Measurements from ENCODE around the gene FARP1. TPM values are rescaled to one million over a fixed set of nuclear protein-coding genes. Genes with fewer than 3 reads are reported as not detected.
A peak's percentile ranks its signal among the peaks of the same experiment; 100 is the strongest.

FARP1 gene
- total and polyA plus RNA-seq, 2 of the 13 experiments (the other 11 are each of a cell fraction or from before 2014, with no cell fraction given) = 70.6 to 126 TPM

DNA sequence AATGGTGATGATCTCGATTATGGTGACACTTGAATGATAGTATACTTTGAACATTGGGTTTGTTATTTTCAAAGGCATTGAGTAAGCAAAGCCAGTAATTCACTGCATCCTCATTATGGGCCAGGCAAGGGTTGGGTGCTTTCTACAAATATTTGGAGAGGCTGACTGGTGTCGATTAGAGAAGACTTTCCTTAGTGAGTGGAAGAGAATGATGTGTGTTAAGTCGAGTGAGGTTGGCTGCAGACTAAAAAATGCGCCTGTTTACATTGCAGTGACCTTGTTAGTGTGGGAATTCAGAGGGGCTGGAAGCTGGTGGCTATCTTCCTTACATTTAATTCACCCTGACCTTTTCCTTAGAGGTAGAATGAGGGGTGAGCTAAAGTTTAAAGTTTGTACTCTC is 56.6 kb downstream of the FARP1 start:
- Histone ChIP-seq H3K27ac (ENCODE audit: extremely low read length, insufficient read depth, low read length) (peak overlapping the region; percentile 60), H3K27me3 (ENCODE audit: control insufficient read depth in 1 of 2, insufficient read depth in 2 of 2, low read length in 2 of 2) (no peaks in the 10 kb centered on the region), H3K4me1 (ENCODE audit: insufficient read depth, low read length) (peaks cover 67% of the 10 kb centered on the region), H2AFZ (ENCODE audit: low read length) (no peak overlapping the region), H3K4me3 (replicated peaks in 1 of 3; ENCODE audit: insufficient read depth in 1 of 3, low read depth in 2 of 3, low read length in 3 of 3) (no peak overlapping the region), H3K9ac (ENCODE audit: insufficient read depth, low read depth, low read length) (no peak overlapping the region), H3K4me2 (ENCODE audit: low read depth, low read length) (peak overlapping the region; percentile 34), H3K36me3 (replicated peaks in 1 of 2; ENCODE audit: control insufficient read depth in 1 of 2, insufficient read depth in 2 of 2, low read length in 2 of 2) (peaks cover 4 to 30% of the 10 kb centered on the region in 2 experiments; a peak in 4 of 5 replicates), H3K9me3 (ENCODE audit: low read length) (peaks cover 16% of the 10 kb centered on the region; the same call in 1 of the 2 replicates), H3K79me2 (ENCODE audit: insufficient read depth, low read length) (peaks cover 96% of the 10 kb centered on the region), H4K20me1 (ENCODE audit: insufficient read depth, low read length) (peaks cover 73% of the 10 kb centered on the region)
- DNase-seq (ENCODE audit: low spot score) (peak; percentile 77), FAIRE-seq (peak; percentile 82), ATAC-seq (peak; percentile 82)
- intact Hi-C loops (cut with micrococcal nuclease; ENCODE audit: unreplicated experiment) (no loop called here), in situ Hi-C loops (cut with HindIII; ENCODE audit: extremely low pct_ligation_motif_present, low pct_unique_long_range_greater_than_20kb) (no loop called here)
- WGBS (ENCODE audit: low lambda C conversion rate) = 7% methylated on average over 4 of the region's 4 CpGs
- BruUV-seq (replicated peaks) = no TSS peak
- ChIA-PET CTCF (ENCODE audit: low intra/inter-chr PET ratio, low total read pairs) (no interaction called here), POLR2A (interaction anchor here (1.8 kb wide), 1 partner anchor 67 kb away, joined by 6 read pairs; no protein-coding TSS in a partner anchor)
- no peak for TF ChIP-seq ZNF816 (CRISPR knock-in tag; IDR thresholded peaks at IDR 0.05; ENCODE audit: borderline replicate concordance)
- TF ChIP-seq, protein P1, sequence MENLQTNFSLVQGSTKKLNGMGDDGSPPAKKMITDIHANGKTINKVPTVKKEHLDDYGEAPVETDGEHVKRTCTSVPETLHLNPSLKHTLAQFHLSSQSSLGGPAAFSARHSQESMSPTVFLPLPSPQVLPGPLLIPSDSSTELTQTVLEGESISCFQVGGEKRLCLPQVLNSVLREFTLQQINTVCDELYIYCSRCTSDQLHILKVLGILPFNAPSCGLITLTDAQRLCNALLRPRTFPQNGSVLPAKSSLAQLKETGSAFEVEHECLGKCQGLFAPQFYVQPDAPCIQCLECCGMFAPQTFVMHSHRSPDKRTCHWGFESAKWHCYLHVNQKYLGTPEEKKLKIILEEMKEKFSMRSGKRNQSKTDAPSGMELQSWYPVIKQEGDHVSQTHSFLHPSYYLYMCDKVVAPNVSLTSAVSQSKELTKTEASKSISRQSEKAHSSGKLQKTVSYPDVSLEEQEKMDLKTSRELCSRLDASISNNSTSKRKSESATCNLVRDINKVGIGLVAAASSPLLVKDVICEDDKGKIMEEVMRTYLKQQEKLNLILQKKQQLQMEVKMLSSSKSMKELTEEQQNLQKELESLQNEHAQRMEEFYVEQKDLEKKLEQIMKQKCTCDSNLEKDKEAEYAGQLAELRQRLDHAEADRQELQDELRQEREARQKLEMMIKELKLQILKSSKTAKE (CRISPR knock-in tag; IDR thresholded peaks at IDR 0.05; ENCODE audit: borderline replicate concordance) = peak; percentile 61; the same call in 1 of the 2 replicates
- TF ChIP-seq HNF4A (CRISPR knock-in tag; IDR thresholded peaks at IDR 0.05) = peak; percentile 26; the same call in 1 of the 2 replicates
- peak; percentile 47; the same call in 1 of the 2 replicates for TF ChIP-seq SALL1 (CRISPR knock-in tag; IDR thresholded peaks at IDR 0.05)
- TF ChIP-seq BCL6 (CRISPR knock-in tag; IDR thresholded peaks at IDR 0.05) = peak; percentile 84
- TF ChIP-seq TARDBP (CRISPR knock-in tag; IDR thresholded peaks at IDR 0.05) = peak; percentile 63; the same call in 1 of the 2 replicates
- no peak for TF ChIP-seq FOXP1 (IDR thresholded peaks at IDR 0.05)
- peak; percentile 36; the same call in 1 of the 2 replicates for TF ChIP-seq FOXP1 (CRISPR knock-in tag; IDR thresholded peaks at IDR 0.05)
- no peak for TF ChIP-seq MAZ (IDR thresholded peaks at IDR 0.05; ENCODE audit: borderline replicate concordance, low read depth, low read length)
- TF ChIP-seq MAZ (CRISPR knock-in tag; IDR thresholded peaks at IDR 0.05; ENCODE audit: low read depth) = no peak
- peak; percentile 67 for TF ChIP-seq ISL2 (CRISPR knock-in tag; IDR thresholded peaks at IDR 0.05)
- peak; percentile 45; the same call in 1 of the 2 replicates for TF ChIP-seq TBX3 (IDR thresholded peaks at IDR 0.05; ENCODE audit: borderline replicate concordance)
- no peak for TF ChIP-seq SETDB1 (CRISPR knock-in tag; IDR thresholded peaks at IDR 0.05; ENCODE audit: borderline replicate concordance)
- no peak for TF ChIP-seq SIX1 (CRISPR knock-in tag; IDR thresholded peaks at IDR 0.05; ENCODE audit: borderline replicate concordance)
- TF ChIP-seq, protein P2, sequence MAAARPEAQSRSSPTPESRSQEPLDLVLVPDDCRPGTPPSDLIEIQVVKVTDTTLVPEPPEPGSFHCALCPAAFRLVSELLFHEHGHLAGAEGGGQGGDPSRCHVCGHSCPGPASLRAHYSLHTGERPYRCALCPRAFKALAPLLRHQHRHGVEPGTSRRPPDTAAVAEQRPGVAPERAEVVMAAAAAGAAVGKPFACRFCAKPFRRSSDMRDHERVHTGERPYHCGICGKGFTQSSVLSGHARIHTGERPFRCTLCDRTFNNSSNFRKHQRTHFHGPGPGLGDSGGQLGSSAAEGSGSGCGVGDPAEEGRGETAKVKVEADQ (CRISPR knock-in tag; IDR thresholded peaks at IDR 0.05; ENCODE audit: borderline replicate concordance) = 0 out of 2 replicates have a peak, but pooled peaks have one; percentile 47
- no peak for TF ChIP-seq ZFP41 (CRISPR knock-in tag; IDR thresholded peaks at IDR 0.05; ENCODE audit: borderline replicate concordance)
- TF ChIP-seq, protein P3, sequence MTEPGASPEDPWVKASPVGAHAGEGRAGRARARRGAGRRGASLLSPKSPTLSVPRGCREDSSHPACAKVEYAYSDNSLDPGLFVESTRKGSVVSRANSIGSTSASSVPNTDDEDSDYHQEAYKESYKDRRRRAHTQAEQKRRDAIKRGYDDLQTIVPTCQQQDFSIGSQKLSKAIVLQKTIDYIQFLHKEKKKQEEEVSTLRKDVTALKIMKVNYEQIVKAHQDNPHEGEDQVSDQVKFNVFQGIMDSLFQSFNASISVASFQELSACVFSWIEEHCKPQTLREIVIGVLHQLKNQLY (CRISPR knock-in tag; IDR thresholded peaks at IDR 0.05) = no peak; the same call in 1 of the 2 replicates
- no peak for TF ChIP-seq ZNF143 (CRISPR knock-in tag; IDR thresholded peaks at IDR 0.05)
- TF ChIP-seq, protein P4, sequence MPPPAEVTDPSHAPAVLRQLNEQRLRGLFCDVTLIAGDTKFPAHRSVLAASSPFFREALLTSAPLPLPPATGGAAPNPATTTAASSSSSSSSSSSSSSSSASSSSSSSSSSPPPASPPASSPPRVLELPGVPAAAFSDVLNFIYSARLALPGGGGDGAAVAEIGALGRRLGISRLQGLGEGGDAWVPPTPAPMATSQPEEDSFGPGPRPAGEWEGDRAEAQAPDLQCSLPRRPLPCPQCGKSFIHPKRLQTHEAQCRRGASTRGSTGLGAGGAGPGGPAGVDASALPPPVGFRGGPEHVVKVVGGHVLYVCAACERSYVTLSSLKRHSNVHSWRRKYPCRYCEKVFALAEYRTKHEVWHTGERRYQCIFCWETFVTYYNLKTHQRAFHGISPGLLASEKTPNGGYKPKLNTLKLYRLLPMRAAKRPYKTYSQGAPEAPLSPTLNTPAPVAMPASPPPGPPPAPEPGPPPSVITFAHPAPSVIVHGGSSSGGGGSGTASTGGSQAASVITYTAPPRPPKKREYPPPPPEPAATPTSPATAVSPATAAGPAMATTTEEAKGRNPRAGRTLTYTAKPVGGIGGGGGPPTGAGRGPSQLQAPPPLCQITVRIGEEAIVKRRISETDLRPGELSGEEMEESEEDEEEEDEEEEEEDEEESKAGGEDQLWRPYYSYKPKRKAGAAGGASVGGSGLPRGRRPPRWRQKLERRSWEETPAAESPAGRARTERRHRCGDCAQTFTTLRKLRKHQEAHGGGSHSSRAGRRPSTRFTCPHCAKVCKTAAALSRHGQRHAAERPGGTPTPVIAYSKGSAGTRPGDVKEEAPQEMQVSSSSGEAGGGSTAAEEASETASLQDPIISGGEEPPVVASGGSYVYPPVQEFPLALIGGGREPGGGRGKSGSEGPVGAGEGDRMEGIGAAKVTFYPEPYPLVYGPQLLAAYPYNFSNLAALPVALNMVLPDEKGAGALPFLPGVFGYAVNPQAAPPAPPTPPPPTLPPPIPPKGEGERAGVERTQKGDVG (CRISPR knock-in tag; IDR thresholded peaks at IDR 0.05; ENCODE audit: borderline replicate concordance) = no peak
- peak; percentile 30; the same call in 1 of the 2 replicates for TF ChIP-seq HMG20A (CRISPR knock-in tag; IDR thresholded peaks at IDR 0.05; ENCODE audit: borderline replicate concordance)

All from HepG2 (cell line).